ENCODE measurements around the gene DLG4. TPM values are rescaled to one million over a fixed set of nuclear protein-coding genes. Genes with fewer than 3 reads are reported as not detected.

DLG4 gene
- total RNA-seq: 1 to 10 TPM; 6.2 to 9.7 TPM

GRCh38 chr17:7219812-7220592 is at the start of gene DLG4, which contains the start of gene ACADVL:
TSS of gene DLG4 (minus strand) at chr17:7219836.
TSS of gene ACADVL (plus strand) at chr17:7219938. CDS start at chr17:7219985, 47 bp downstream.

GRCh38 chr17:7262192-7262934 is 42.7 kb upstream of the DLG4 start, which contains the start of gene CLDN7:
TSS of gene CLDN7 (minus strand) at chr17:7262478. CDS start at chr17:7262043, 435 bp downstream.

GRCh38 chr17:7252176-7253043 is 32.8 kb upstream of the DLG4 start, which contains the start of gene ELP5:
TSS of gene ELP5 (plus strand) at chr17:7252215. CDS start at chr17:7252551, 336 bp downstream.

GRCh38 chr17:7251661-7252175 is 32.1 kb upstream of the DLG4 start, which contains the start of gene CTDNEP1:
TSS of gene CTDNEP1 (minus strand) at chr17:7251734. CDS start at chr17:7251296, 438 bp downstream.

GRCh38 chr17:7241783-7242716 is 22.4 kb upstream of the DLG4 start, which contains the start of gene GABARAP:
TSS of gene GABARAP (minus strand) at chr17:7242449. CDS start at chr17:7242330, 119 bp downstream.

GRCh38 chr17:7239091-7240027 is 19.7 kb upstream of the DLG4 start, which contains the start of gene PHF23:
TSS of gene PHF23 (minus strand) at chr17:7239457. CDS start at chr17:7239279, 178 bp downstream.

GRCh38 chr17:7234083-7234951 is 14.7 kb upstream of the DLG4 start, which contains the start of gene DVL2:
TSS of gene DVL2 (minus strand) at chr17:7234517. CDS start at chr17:7234262, 255 bp downstream.

GRCh38 chr17:7179317-7180254 is 40.0 kb downstream of the DLG4 start, which contains the start of gene ASGR1:
TSS of gene ASGR1 (minus strand) at chr17:7179370. CDS start at chr17:7178563, 807 bp downstream.

Small RNA genes within 50 kb of the gene (small RNA-seq; reads per million reads assigned to genes)
- gene AC120057.4: 0 reads per million in 2 donors
- gene MIR324: 716 to 1,035 reads per million in 2 donors
- gene RF00019: 0 reads per million in 2 donors

Other genes with a start within 250 kb of the DLG4 start
- gene ALOX12, start 223.8 kb downstream of the DLG4 start, total RNA-seq: not detected
- 10 to 100 TPM; 87.2 to 90.5 TPM for gene RNASEK, start 207.2 kb downstream of the DLG4 start, total RNA-seq
- gene BCL6B, start 196.8 kb downstream of the DLG4 start, total RNA-seq: not detected
- gene SLC16A13, start 183.8 kb downstream of the DLG4 start, total RNA-seq: 1 to 10 TPM in 1 of 2 donors, under 1 TPM in 1; 1.00 to 1.4 TPM
- gene SLC16A11, start 175.7 kb downstream of the DLG4 start, total RNA-seq: under 1 TPM in 1 of 2 donors, not detected in 1; under 0.01 TPM
- gene CLEC10A, start 139.6 kb downstream of the DLG4 start, total RNA-seq: not detected
- gene ASGR2, start 105.0 kb downstream of the DLG4 start, total RNA-seq: not detected
- under 1 TPM; 0.33 to 0.34 TPM for gene ASGR1, start 40.5 kb downstream of the DLG4 start, total RNA-seq
- 100 to 1,000 TPM in 1 of 2 donors, 10 to 100 TPM in 1; 86.6 to 149 TPM for gene ACADVL, start 102 bp upstream of the DLG4 start, total RNA-seq
- gene DVL2, start 14.7 kb upstream of the DLG4 start, total RNA-seq: 100 to 1,000 TPM in 1 of 2 donors, 10 to 100 TPM in 1; 98.6 to 107 TPM
- 10 to 100 TPM; 65.7 to 80.9 TPM for gene PHF23, start 19.6 kb upstream of the DLG4 start, total RNA-seq
- gene GABARAP, start 22.6 kb upstream of the DLG4 start, total RNA-seq: 100 to 1,000 TPM; 165 to 225 TPM
- 10 to 100 TPM; 18.6 to 30.3 TPM for gene CTDNEP1, start 31.9 kb upstream of the DLG4 start, total RNA-seq
- gene ELP5, start 32.4 kb upstream of the DLG4 start, total RNA-seq: 10 to 100 TPM; 33.7 to 47.3 TPM
- under 1 TPM; 0.69 to 1.00 TPM for gene CLDN7, start 42.6 kb upstream of the DLG4 start, total RNA-seq
- gene SLC2A4, start 61.9 kb upstream of the DLG4 start, total RNA-seq: under 1 TPM; under 0.01 to 0.34 TPM
- gene YBX2, start 74.8 kb upstream of the DLG4 start, total RNA-seq: under 1 TPM in 1 of 2 donors, not detected in 1; 0.67 TPM
- gene EIF5A, start 87.8 kb upstream of the DLG4 start, total RNA-seq: 100 to 1,000 TPM; 830 to 988 TPM
- gene GPS2, start 95.5 kb upstream of the DLG4 start, total RNA-seq: 10 to 100 TPM; 74.7 to 87.2 TPM
- gene NEURL4, start 109.5 kb upstream of the DLG4 start, total RNA-seq: 10 to 100 TPM; 14.8 to 16.7 TPM
- under 1 TPM in 1 of 2 donors, not detected in 1; 0.67 TPM for gene ACAP1, start 116.7 kb upstream of the DLG4 start, total RNA-seq
- 1 to 10 TPM; 1.3 to 3.4 TPM for gene KCTD11, start 132.3 kb upstream of the DLG4 start, total RNA-seq
- not detected for gene TMEM95, start 135.3 kb upstream of the DLG4 start, total RNA-seq
- gene TNK1, start 161.3 kb upstream of the DLG4 start, total RNA-seq: under 1 TPM; 0.69 to 1.00 TPM
- gene PLSCR3, start 174.7 kb upstream of the DLG4 start, total RNA-seq: 10 to 100 TPM in 1 of 2 donors, 1 to 10 TPM in 1; 9.6 to 12.0 TPM
- 100 to 1,000 TPM in 1 of 2 donors, 10 to 100 TPM in 1; 73.0 to 107 TPM for gene TMEM256, start 184.3 kb upstream of the DLG4 start, total RNA-seq
- 1 to 10 TPM; 4.0 to 4.1 TPM for gene NLGN2, start 188.0 kb upstream of the DLG4 start, total RNA-seq
- gene SPEM1, start 200.5 kb upstream of the DLG4 start, total RNA-seq: not detected
- not detected for gene SPEM2, start 205.8 kb upstream of the DLG4 start, total RNA-seq
- not detected for gene SPEM3, start 209.0 kb upstream of the DLG4 start, total RNA-seq
- 1 to 10 TPM; 7.3 to 7.9 TPM for gene TMEM102, start 215.6 kb upstream of the DLG4 start, total RNA-seq
- under 1 TPM; under 0.01 to 0.33 TPM for gene FGF11, start 219.7 kb upstream of the DLG4 start, total RNA-seq
- gene CHRNB1, start 225.2 kb upstream of the DLG4 start, total RNA-seq: 1 to 10 TPM; 5.5 to 5.7 TPM